CD1c-positive myeloid dendritic cell (primary cell): Measurements from ENCODE around the gene SMARCD2.
"Not testable (repeated sequence)": the region's sequence is repeated elsewhere in the genome, so short reads cannot be mapped to it uniquely, and the experiment has no call there.

Source experiments
- DNase-seq: peaks from one replicate; pipeline ENCODE4 v3.0.0-alpha.2; 2016; ENCODE audit errors: extremely low spot score

The SMARCD2 gene

DNA sequence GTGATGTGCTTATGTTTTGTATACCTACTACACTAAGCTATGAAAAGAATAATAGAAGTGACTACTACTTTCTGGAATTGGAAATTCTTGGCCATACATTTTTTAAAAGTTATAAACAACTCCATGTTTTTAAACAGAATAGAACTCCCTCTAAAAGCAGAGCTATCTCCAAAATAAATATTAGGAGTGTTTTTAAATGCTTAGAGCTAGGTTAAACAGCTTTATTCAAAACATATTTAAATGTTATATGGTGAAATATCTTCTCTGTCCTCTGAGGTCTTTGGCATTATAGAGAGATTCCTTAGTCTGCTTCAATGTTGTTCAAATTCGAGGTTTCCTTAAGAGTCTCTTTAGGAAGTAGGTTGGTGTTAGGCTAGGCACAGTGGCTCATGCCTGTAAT is 38.2 kb downstream of the SMARCD2 start:
- no peak for DNase-seq

DNA sequence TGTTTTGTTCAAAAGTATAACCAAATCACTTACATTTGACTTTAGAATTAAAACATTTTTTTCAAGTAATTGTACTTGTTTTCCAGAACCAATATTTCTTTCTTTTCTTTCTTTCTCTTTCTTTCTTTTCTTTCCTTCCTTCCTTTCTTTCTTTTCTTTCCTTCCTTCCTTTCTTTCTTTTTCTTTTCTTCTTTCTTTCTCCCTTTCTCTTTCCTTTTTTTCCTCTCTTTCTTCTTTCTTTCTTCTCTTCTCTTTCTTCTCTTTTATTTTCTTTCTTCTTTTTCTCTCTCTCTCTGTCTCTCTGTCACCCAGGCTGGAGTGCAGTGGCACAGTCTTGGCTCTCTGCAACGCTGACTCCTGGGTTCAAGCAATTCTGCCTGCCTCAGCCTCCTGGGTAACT is 41.7 kb downstream of the SMARCD2 start:
- DNase-seq = no peak

DNA sequence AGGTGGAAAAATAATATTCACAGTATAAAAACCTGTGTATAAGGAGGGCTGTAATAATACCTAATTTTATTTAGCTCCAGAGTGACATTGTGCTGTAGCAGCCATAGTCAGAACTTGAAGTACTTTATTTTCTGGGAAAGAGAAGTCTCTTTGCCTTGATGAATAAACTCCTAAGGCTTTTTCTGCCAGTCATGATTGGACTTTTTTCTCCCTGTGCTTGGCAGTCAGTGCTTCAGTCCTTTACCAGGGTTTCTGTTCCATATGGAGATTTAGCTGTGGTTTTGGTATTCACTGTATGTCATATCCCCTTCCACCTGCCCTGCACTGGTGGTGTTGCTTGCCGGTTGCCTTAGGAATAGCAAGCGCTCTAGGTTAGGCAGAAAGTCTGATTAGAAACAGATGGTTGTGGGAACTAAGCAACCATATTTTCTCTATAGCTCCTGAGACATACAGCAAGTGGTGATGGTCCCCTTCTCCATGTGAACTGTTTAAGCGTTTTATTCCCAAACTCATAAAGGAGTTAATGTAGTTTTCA is 43.8 kb downstream of the SMARCD2 start:
- DNase-seq = no peak

DNA sequence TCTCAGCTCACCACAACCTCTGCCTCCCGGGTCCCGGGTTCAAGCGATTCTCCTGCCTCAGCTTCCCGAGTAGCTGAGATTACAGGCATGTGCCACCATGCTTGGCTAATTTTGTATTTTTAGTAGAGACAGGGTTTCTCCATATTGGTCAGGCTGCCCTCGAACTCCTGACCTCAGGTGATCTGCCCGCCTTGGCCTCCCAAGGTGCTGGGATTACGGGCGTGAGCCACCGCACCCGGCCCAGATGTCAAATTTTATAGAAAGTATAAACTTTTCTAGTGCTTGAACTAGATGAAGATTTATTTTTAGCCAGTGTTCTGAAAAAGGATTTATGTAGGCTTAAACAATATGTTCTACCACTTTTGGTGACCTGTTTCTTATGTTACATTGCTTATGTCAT is 46.1 kb downstream of the SMARCD2 start:
- DNase-seq = not testable (repeated sequence)

DNA sequence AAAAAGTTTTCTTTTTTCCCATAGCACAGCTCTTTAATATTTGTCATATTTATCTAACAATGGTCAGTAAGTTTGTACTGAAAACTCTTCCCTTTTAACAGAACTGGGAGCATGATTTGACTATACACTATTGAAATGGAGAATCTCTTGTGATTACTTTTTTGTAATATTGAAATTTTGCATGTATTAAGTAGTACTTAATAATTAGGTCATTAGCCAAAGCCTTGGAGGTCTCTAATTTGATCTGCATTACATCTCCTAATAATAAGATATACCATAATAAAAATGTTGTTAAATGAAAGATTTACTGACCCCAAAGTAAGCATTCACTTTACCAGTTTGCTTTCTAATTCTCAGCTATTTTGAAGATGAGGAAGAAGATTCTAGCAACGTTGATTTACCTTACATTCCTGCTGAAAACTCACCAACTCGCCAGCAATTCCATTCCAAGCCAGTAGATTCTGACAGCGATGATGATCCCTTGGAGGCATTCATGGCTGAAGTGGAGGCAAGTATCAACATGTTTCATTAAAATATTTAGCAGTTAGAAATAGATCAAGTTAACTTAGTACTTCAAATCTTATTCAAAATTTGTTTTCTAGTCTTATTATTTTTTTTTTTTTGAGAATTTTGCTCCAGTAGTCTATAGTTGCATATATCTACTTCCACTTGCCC is 50.3 kb downstream of the SMARCD2 start:
- DNase-seq = no peak

DNA sequence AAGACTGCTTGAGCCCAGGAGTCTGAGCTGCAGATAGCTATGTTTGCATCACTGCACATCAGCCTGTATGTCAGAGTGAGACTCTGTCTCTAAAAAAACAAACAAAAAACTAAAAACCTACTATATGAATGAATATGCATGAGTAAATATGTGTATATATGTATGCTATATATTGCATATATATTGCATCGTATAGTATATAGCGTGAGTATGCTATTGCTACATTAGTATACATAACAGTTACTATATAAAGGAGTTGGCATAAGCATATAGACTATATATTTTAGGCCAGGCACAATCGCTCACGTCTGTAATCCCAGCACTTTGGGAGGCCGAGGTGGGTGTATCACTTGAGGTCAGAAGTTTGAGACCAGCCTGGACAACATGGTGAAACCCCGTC is 52.4 kb downstream of the SMARCD2 start:
- no peak for DNase-seq

DNA sequence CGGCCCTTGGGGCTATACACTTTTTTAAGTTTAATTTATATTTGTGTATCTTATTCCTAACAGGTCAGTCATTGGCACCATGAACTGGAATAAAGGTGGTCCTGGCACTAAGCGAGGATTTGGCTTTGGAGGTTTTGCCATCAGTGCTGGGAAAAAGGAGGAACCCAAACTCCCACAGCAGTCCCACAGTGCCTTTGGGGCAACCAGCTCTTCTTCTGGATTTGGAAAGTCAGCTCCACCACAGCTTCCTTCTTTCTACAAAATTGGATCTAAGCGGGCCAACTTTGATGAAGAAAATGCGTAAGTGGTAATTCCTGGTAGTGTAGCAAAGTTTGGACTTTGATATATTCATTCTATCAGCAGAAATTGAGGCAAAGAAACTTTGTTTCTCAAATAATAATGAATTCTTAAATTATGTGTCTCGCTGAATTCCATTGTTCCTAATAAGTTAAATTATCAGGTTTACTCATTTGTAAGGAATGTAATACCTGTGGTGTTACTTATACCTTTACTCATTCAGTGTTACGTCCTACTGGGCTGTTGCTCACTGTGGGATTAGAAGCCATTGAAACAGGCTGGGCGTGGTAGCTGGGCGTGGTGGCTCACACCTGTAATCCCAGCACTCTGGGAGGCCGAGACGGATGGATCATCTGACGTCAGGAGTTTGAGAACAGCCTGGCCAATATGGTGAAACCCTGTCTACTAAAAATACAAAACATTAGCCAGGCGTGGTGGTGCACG is 55.3 kb downstream of the SMARCD2 start:
- peak; percentile 54 for DNase-seq

DNA sequence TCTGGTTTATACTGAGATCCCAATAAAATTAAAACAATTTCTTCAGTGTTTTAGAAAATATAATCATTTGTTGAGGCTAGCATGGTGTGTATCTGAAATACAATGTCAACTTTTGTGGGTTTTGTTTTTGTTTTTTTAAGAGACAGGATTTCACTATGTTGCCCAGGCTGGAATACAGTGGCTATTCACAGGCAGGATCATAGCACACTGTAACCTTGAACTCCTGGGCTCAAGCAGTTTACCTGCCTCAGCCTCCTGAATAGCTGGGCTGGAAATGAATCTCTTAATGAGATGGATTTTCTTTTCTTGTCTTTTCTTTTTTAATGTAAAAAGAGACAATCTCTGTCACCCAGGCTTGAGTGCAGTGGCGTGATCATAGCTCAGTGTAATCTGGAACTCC is 56.4 kb downstream of the SMARCD2 start:
- DNase-seq = no peak

DNA sequence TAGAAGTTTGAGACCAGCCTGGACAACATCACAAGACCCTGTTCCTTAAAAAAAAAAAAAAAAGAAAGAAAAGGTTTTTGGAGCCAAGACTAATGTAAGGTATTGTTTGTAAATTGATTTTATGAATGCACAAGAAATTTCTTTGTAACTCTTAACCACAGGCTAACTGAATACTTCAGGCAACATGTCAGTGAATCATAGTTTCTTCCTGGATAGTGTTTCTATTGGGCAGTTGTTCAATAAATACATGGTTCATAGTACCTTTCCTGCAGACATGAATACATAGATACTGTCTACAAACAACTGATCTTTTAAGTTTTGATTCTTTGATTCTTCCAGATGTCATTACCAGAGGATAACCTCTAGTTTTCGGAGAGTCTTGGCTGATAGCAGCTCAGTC is 56.9 kb downstream of the SMARCD2 start:
- DNase-seq = no peak

DNA sequence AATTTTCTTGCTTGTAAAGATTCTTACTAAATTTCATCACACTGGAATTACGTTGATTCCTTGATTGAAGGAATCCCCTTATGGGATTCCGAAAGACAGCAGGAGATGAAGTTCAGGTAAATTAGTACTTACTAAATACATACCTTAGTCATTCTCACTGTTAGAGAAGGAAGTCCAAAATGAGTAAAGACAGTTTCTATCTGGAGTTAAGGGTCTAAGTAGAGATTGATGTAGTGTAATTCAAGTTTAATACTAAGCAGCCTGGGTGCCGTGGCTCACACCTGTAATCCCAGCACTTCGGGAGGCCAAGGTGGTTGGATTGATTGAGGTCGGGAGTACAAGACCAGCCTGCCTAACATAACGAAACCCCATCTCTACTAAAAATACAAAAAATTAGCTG is 59.0 kb downstream of the SMARCD2 start:
- no peak for DNase-seq
